DND-41 (cell line): ENCODE results near the gene SETD6.
"Not testable (repeated sequence)": the region's sequence is repeated elsewhere in the genome, so short reads cannot be mapped to it uniquely, and the experiment has no call there.

ENCODE experiments used
- EZH2 ChIP-seq: IDR thresholded peaks from 3 replicates; pipeline ENCODE4 v1.6.1; 2012; ENCODE audit warnings: borderline replicate concordance, low read depth, mild to moderate bottlenecking, moderate library complexity, low read length, inconsistent platforms; ENCODE audit not compliant: severe bottlenecking
- TF ChIP-seq, protein P1 (sequence below): IDR thresholded peaks from 2 replicates; pipeline ENCODE4 v1.5.1; 2012; ENCODE audit warnings: borderline replicate concordance, low read length, moderate library complexity, mild to moderate bottlenecking; ENCODE audit not compliant: poor library complexity, severe bottlenecking; ENCODE audit errors: extremely low read depth

DNA sequence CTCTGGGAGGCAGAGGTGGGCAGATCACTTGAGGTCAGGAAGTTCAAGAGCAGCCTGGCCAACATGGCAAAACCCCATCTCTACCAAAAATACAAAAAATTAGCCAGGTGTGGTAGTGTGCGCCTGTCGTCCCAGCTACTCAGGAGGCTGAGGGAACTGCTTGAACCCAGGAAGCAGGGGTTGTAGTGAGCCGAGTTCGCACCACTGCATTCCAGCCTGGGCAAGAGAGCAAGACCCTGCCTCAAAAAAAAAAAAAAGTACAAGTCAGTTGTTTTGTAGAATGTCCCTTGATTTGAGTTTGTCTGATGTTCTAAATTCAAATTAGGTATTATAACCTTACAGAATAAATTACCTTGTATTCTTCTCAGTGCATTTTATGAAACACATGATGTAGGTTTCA lies 50.4 kb downstream of the SETD6 start:
- TF ChIP-seq, protein P1, sequence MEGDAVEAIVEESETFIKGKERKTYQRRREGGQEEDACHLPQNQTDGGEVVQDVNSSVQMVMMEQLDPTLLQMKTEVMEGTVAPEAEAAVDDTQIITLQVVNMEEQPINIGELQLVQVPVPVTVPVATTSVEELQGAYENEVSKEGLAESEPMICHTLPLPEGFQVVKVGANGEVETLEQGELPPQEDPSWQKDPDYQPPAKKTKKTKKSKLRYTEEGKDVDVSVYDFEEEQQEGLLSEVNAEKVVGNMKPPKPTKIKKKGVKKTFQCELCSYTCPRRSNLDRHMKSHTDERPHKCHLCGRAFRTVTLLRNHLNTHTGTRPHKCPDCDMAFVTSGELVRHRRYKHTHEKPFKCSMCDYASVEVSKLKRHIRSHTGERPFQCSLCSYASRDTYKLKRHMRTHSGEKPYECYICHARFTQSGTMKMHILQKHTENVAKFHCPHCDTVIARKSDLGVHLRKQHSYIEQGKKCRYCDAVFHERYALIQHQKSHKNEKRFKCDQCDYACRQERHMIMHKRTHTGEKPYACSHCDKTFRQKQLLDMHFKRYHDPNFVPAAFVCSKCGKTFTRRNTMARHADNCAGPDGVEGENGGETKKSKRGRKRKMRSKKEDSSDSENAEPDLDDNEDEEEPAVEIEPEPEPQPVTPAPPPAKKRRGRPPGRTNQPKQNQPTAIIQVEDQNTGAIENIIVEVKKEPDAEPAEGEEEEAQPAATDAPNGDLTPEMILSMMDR, result not testable (repeated sequence)
- TF ChIP-seq EZH2, result not testable (repeated sequence)
